EL (cell line): ENCODE data around the gene CRELD1.
"Not testable (repeated sequence)": the region's sequence is repeated elsewhere in the genome, so short reads cannot be mapped to it uniquely, and the experiment has no call there.

ENCODE experiments used
- DNase-seq: peaks from one replicate; pipeline ENCODE4 v3.0.0-alpha.2; 2016

Gene CRELD1

GRCh38 chr3:9933561-9934234 is at the start of gene CRELD1:
Gene CRELD1 (plus strand): TSS chr3:9933834. CDS start chr3:9934439, 605 bp downstream.
- DNase-seq = peak; percentile 88

DNA sequence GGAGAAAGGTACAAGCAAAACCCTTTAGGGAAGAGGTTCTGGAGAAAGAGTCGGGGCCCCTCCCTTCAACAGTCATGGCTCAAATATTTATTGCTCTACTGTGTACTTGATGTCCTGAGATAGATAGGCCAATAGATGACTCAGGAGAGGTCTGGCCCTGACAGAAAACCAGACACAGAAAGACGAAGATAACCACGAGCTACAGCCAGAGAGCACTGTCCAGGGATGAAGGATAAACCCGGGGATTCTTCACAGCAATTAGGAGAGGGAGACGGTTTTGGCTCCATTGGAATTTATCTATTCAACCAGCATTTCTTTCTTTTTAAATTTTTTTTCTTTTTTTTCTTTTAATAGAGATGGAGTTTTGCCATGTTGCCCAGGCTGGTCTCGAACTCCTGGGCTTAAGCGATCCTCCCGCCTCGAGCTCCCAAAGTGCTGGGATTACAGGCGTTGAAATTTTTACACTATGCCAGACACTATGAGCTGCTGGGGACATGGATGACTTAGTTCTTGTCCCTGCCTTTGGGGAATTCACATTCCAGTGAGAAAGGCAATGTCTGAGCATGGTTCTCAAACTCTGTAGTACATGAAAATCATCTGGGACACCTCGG is 49.0 kb upstream of the CRELD1 start:
- peak; percentile 92 for DNase-seq

DNA sequence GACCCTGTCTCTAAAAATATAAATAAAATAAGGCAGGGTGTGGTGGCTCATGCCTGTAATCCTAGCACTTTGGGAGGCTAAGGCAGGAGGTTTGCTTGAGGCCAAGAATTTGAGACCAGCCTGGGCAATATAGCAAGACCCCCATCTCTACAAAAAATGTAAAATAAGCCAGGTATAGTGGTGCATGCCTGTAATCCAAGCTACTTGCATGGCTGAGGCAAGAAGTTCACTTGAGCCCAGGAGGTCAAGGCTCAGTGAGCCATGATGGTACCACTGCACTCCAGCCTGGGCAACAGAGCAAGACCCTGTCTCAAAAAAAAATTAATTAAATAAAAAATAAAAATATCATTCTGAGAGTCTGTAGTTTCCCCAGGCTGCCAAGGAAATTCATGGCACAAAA is 47.3 kb upstream of the CRELD1 start:
- DNase-seq = no peak

- DNase-seq = no peak
Measured at GRCh38 chr3:9887480-9887879, 46.2 kb upstream of the CRELD1 start.

GRCh38 chr3:9888540-9888939 is 45.1 kb upstream of the CRELD1 start:
- DNase-seq = no peak

GRCh38 chr3:9889405-9889804 is 44.2 kb upstream of the CRELD1 start:
- DNase-seq = no peak

- DNase-seq = peak; percentile 87
Measured at GRCh38 chr3:9890249-9891071, 43.2 kb upstream of the CRELD1 start, which contains the start of gene JAGN1. Gene JAGN1 (plus strand): TSS chr3:9890610. CDS start chr3:9890723, 113 bp downstream.

DNA sequence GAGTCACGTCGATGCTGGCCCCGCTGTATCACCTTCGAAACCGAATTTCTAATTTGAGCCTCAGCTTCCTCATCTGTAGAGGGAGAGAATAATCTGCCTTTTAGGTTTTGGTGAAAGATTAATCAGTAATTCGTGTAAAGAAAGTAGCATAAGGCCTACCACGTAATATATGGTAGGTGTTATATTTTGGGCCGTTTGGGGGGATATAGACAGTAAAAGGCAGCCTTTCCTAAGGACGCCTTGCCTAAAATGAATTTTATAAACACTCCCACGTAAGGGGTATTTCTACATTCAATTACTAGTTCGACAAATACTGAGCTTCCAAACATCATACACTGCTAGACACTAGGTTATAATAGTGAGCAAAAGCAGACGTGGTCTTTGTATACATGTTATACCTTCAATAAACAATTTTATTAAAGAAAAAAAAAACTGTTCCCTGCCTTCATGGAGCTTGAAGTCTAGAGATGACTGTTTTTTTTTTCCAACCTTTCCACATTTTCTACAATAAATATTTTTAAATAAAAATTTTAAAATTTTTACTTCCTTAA is 42.5 kb upstream of the CRELD1 start:
- no peak for DNase-seq

- DNase-seq = no peak
Measured at GRCh38 chr3:9893739-9894138, 39.9 kb upstream of the CRELD1 start.

- DNase-seq = not testable (repeated sequence)
Measured at GRCh38 chr3:9895715-9896114, 37.9 kb upstream of the CRELD1 start.

- not testable (repeated sequence) for DNase-seq
Measured at GRCh38 chr3:9896755-9897407, 36.8 kb upstream of the CRELD1 start.

GRCh38 chr3:9897408-9898372 is 35.9 kb upstream of the CRELD1 start:
- peak; percentile 31 for DNase-seq

DNA sequence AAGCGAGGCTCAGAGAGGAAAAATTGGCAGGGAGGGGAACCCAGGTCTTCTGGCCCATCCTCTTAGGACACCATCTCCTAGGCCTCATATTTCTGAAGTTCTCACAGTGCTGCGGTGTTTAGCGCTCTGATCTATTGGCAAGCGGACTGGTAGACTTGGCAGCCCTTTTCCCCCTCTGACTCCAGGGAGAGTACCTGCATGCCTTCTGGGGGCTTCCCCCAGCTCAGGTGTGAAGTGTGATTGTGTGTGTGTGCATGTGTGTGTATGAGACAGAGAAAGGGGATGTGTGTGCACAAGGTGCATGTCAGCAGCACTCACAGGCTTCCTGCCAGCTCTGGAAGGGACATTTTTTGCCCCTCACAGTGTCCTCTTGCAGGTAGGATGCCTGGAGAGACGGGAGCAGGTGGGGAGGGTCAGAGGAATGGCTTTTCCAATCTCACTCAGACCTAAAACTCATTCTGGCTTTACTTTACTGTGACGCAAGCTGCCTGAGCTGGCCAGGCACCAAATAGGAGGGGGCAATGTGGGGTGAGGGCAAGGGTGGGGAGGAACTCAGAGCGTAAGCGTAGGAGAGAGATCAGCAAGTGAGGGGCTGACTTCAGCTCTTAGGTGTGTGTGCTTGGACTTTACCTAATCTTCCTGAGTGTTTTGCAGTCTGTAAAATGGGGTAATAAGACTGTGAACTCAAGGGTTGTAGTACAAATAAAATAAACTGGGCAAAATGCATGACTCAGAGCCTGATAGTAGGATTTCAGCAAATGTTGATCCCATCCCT is 35.0 kb upstream of the CRELD1 start:
- no peak for DNase-seq

DNA sequence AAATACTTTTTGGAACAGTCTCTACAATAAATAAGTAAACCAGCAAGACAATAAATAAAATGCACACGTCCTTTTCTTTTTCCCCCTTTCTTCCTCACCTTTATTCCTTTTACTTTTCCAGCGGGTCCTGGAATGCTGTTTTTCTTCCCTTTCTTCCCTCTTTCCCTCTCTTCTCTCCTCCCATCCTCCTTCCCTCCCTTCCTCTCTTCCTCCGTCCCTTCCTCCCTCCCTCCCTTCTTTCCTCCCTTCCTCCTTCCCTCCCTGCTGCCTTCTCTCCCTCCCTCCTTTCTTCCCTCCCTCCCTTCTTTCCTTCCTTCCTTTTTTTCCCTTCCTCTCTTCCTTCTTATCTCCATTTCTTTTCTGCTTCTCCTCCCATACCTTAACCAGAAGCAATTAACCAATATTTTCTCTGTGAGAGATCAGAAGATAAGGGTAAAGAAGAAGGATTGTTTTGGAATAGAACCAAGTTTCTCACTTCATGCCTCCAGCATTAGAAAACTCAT is 34.3 kb upstream of the CRELD1 start:
- no peak for DNase-seq

DNA sequence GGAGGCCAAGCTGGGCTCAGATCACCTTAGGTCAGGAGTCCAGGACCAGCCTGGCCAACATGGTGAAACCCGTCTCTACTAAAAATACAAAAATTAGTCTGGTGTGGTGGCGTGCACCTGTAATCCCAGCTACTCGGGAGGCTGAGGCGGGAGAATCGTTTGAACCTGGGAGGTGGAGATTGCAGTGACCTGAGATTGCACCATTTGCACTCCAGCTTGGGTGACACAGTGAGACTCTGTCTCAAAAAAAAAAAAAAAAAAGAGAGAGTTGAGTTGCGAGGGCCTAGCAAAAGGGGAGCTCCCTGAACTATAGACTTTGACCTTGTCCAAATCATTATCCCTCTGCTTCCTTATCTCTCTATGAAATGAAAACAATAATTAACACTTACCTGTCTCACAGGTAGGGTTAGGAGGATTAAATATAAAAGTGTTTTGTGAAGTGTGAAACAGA is 32.6 kb upstream of the CRELD1 start:
- not testable (repeated sequence) for DNase-seq

- no peak for DNase-seq
Measured at GRCh38 chr3:9901967-9902366, 31.7 kb upstream of the CRELD1 start.

- DNase-seq = no peak
Measured at GRCh38 chr3:9902372-9903237, 31.0 kb upstream of the CRELD1 start, which contains the start of gene IL17RE. Gene IL17RE (plus strand): TSS chr3:9902848. CDS start chr3:9902933, 85 bp downstream.

- DNase-seq = peak; percentile 59
Measured at GRCh38 chr3:9903238-9903624, 30.4 kb upstream of the CRELD1 start.

DNA sequence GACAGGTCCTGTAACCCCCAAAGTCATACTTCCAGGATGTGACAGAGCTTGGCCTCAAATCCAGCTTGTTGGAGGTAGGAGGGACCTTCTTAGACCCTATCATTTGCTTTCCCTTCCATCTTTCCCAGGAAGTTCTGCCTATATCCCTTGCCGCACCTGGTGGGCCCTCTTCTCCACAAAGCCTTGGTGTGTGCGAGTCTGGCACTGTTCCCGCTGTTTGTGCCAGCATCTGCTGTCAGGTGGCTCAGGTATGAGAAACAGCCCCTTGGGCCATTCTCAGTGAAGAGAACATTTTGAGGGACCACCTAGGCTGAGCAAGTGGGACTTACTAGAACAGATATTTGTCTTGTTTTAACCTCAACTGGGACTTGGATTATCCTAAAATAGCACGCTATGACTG is 29.7 kb upstream of the CRELD1 start:
- DNase-seq = no peak
